ENCODE measurements around the gene VPS8.
A peak's percentile ranks its signal among the peaks of the same experiment; 100 is the strongest.

Gene VPS8

DNA sequence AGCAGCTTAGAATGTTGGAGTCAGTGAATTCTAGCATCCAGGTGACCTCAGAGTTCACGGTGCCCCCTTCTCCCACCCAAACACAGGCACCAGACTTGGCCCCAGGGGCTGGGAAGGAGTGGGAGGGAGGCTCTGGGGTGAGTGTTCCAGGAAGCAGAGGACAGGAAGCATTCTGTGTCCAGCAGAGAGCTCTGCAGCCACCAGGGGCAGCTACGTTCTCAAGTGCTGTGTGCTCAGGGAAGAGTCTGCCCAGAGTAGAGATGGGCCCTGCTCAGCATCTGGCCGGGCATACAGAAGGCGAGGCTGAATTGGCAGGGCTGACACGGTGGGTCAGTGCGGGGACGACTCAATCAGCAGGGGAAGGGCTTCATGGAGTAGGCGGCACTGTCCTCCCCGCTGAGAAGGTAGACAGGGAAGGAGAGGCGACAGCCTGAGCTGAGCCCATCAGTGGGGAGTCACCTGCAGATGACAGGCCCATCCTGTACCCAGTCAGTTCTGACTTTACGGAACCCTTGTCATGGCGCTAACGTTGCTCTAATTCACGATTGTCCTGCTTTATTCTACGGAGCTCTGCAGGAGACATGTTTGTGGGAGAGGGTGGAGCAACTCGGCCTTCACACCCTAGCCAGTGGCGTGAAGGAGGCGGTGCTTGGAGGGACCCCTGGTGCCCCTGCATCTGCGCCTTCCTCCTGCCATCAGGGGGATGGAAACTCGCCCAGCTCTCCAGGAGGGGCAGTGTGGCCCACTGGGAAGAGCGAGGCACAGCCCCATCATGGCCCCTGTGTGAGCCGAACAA is 258.7 kb downstream of the VPS8 start:
- peak; percentile 96 for ATAC-seq
- TF ChIP-seq ZFP30 (CRISPR knock-in tag; IDR thresholded peaks at IDR 0.05) (no peak), BACH2 (CRISPR knock-in tag; IDR thresholded peaks at IDR 0.05; ENCODE audit: borderline replicate concordance) (no peak), ESRRG (CRISPR knock-in tag; IDR thresholded peaks at IDR 0.05) (no peak), GLIS3 (CRISPR knock-in tag; IDR thresholded peaks at IDR 0.05) (no peak)
- TF ChIP-seq, protein P1, sequence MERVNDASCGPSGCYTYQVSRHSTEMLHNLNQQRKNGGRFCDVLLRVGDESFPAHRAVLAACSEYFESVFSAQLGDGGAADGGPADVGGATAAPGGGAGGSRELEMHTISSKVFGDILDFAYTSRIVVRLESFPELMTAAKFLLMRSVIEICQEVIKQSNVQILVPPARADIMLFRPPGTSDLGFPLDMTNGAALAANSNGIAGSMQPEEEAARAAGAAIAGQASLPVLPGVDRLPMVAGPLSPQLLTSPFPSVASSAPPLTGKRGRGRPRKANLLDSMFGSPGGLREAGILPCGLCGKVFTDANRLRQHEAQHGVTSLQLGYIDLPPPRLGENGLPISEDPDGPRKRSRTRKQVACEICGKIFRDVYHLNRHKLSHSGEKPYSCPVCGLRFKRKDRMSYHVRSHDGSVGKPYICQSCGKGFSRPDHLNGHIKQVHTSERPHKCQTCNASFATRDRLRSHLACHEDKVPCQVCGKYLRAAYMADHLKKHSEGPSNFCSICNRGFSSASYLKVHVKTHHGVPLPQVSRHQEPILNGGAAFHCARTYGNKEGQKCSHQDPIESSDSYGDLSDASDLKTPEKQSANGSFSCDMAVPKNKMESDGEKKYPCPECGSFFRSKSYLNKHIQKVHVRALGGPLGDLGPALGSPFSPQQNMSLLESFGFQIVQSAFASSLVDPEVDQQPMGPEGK (CRISPR knock-in tag; IDR thresholded peaks at IDR 0.05; ENCODE audit: borderline replicate concordance) = no peak

DNA sequence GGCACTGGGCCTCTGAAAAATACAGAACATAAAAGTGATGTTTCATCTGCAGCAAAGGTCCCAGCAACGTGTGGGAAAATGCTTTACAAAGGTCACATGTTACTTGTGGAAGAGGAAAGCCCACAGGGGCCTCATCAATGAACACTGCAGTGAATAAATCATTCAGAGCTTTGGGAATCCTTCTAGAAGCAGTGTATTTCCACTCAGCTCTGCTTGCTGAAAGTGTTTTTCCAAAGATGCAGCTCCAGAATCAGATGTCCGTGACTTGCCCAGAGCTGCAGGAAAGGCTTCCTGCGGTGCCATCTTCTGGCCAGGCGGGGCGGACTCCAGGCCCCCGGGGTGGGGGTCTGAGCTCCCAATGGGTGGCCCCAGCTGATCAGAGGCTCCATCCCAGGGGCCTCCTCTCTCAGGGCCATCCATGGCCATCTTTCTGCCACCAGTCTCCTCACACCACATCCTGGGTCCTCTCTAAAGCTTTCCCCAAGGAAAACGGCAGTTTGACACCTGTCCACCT is 259.4 kb downstream of the VPS8 start:
- TF ChIP-seq ZNF8 (CRISPR knock-in tag; IDR thresholded peaks at IDR 0.05) (no peak), BACH2 (CRISPR knock-in tag; IDR thresholded peaks at IDR 0.05; ENCODE audit: borderline replicate concordance) (no peak), PPARA (CRISPR knock-in tag; IDR thresholded peaks at IDR 0.05; ENCODE audit: borderline replicate concordance) (no peak), ZNF565 (CRISPR knock-in tag; conservative IDR thresholded peaks at IDR 0.05; ENCODE audit: low read depth) (no peak), ZC3H10 (CRISPR knock-in tag; IDR thresholded peaks at IDR 0.05) (no peak), ZFP3 (CRISPR knock-in tag; IDR thresholded peaks at IDR 0.05) (no peak)
- TF ChIP-seq, protein P2, sequence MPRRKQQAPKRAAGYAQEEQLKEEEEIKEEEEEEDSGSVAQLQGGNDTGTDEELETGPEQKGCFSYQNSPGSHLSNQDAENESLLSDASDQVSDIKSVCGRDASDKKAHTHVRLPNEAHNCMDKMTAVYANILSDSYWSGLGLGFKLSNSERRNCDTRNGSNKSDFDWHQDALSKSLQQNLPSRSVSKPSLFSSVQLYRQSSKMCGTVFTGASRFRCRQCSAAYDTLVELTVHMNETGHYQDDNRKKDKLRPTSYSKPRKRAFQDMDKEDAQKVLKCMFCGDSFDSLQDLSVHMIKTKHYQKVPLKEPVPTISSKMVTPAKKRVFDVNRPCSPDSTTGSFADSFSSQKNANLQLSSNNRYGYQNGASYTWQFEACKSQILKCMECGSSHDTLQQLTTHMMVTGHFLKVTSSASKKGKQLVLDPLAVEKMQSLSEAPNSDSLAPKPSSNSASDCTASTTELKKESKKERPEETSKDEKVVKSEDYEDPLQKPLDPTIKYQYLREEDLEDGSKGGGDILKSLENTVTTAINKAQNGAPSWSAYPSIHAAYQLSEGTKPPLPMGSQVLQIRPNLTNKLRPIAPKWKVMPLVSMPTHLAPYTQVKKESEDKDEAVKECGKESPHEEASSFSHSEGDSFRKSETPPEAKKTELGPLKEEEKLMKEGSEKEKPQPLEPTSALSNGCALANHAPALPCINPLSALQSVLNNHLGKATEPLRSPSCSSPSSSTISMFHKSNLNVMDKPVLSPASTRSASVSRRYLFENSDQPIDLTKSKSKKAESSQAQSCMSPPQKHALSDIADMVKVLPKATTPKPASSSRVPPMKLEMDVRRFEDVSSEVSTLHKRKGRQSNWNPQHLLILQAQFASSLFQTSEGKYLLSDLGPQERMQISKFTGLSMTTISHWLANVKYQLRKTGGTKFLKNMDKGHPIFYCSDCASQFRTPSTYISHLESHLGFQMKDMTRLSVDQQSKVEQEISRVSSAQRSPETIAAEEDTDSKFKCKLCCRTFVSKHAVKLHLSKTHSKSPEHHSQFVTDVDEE (CRISPR knock-in tag; IDR thresholded peaks at IDR 0.05) = no peak
- TF ChIP-seq, protein P3, sequence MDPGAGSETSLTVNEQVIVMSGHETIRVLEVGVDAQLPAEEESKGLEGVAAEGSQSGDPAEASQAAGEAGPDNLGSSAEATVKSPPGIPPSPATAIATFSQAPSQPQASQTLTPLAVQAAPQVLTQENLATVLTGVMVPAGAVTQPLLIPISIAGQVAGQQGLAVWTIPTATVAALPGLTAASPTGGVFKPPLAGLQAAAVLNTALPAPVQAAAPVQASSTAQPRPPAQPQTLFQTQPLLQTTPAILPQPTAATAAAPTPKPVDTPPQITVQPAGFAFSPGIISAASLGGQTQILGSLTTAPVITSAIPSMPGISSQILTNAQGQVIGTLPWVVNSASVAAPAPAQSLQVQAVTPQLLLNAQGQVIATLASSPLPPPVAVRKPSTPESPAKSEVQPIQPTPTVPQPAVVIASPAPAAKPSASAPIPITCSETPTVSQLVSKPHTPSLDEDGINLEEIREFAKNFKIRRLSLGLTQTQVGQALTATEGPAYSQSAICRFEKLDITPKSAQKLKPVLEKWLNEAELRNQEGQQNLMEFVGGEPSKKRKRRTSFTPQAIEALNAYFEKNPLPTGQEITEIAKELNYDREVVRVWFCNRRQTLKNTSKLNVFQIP (CRISPR knock-in tag; IDR thresholded peaks at IDR 0.05; ENCODE audit: borderline replicate concordance, low read depth) = no peak
- TF ChIP-seq, protein P4, sequence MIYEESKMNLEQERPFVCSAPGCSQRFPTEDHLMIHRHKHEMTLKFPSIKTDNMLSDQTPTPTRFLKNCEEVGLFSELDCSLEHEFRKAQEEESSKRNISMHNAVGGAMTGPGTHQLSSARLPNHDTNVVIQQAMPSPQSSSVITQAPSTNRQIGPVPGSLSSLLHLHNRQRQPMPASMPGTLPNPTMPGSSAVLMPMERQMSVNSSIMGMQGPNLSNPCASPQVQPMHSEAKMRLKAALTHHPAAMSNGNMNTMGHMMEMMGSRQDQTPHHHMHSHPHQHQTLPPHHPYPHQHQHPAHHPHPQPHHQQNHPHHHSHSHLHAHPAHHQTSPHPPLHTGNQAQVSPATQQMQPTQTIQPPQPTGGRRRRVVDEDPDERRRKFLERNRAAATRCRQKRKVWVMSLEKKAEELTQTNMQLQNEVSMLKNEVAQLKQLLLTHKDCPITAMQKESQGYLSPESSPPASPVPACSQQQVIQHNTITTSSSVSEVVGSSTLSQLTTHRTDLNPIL (CRISPR knock-in tag; IDR thresholded peaks at IDR 0.05; ENCODE audit: low read depth) = no peak
- TF ChIP-seq, protein P1 (CRISPR knock-in tag; IDR thresholded peaks at IDR 0.05; ENCODE audit: borderline replicate concordance) = no peak
- no peak; the same call in 1 of the 3 replicates for ATAC-seq

DNA sequence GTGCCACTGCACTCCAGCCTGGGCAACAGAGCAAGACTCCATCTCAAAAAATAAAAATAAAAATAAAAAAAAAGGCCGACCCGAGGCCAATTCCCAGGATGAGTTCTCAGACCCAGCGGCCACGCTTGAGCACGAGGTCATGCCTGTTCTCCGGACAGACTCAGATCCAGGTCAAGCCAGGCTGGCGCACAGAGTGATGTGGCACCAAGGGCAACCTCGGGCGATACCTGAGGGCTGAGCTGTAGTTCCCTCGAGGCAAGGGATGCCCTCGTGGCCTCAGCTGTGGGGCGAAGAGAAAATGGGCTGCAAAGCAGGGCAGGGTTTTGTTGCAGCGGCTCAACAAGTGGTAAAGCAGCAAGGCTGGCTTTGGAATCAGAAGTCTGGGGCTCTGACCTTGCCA is 263.6 kb downstream of the VPS8 start:
- no peak for ATAC-seq

More for the DNA sequence above, 263.6 kb downstream of the VPS8 start:
- TF ChIP-seq ZFP30 (CRISPR knock-in tag; IDR thresholded peaks at IDR 0.05) = no peak
- TF ChIP-seq, protein P4 (CRISPR knock-in tag; IDR thresholded peaks at IDR 0.05; ENCODE audit: low read depth) = no peak
- no peak for TF ChIP-seq ZNF8 (CRISPR knock-in tag; IDR thresholded peaks at IDR 0.05)
- TF ChIP-seq, protein P1 (CRISPR knock-in tag; IDR thresholded peaks at IDR 0.05; ENCODE audit: borderline replicate concordance) = no peak
- no peak for TF ChIP-seq GLIS3 (CRISPR knock-in tag; IDR thresholded peaks at IDR 0.05)
- TF ChIP-seq ZNF70 (CRISPR knock-in tag; IDR thresholded peaks at IDR 0.05) = no peak
- TF ChIP-seq TOX (CRISPR knock-in tag; IDR thresholded peaks at IDR 0.05; ENCODE audit: borderline replicate concordance) = no peak
- TF ChIP-seq SNAI2 (CRISPR knock-in tag; IDR thresholded peaks at IDR 0.05) = no peak
- no peak for TF ChIP-seq ESRRG (CRISPR knock-in tag; IDR thresholded peaks at IDR 0.05)
- TF ChIP-seq ZFP3 (CRISPR knock-in tag; IDR thresholded peaks at IDR 0.05) = no peak
- TF ChIP-seq ZC3H10 (CRISPR knock-in tag; IDR thresholded peaks at IDR 0.05) = no peak
- TF ChIP-seq RARB (CRISPR knock-in tag; IDR thresholded peaks at IDR 0.05) = no peak
- no peak for TF ChIP-seq ISL1 (CRISPR knock-in tag; IDR thresholded peaks at IDR 0.05)
- TF ChIP-seq ARNTL (CRISPR knock-in tag; IDR thresholded peaks at IDR 0.05; ENCODE audit: borderline replicate concordance, low read depth) = no peak
- TF ChIP-seq, protein P3 (CRISPR knock-in tag; IDR thresholded peaks at IDR 0.05; ENCODE audit: borderline replicate concordance, low read depth) = no peak
